NCI-H1694 treated with DMSO at 0.1 percent for 48 hours (cell line): Measurements from ENCODE around the gene AFG3L2.

ENCODE experiments used
- DNase-seq: peaks from one replicate; lab custom pipeline; 2025; lab: John Stamatoyannopoulos, UW

Gene AFG3L2

DNA sequence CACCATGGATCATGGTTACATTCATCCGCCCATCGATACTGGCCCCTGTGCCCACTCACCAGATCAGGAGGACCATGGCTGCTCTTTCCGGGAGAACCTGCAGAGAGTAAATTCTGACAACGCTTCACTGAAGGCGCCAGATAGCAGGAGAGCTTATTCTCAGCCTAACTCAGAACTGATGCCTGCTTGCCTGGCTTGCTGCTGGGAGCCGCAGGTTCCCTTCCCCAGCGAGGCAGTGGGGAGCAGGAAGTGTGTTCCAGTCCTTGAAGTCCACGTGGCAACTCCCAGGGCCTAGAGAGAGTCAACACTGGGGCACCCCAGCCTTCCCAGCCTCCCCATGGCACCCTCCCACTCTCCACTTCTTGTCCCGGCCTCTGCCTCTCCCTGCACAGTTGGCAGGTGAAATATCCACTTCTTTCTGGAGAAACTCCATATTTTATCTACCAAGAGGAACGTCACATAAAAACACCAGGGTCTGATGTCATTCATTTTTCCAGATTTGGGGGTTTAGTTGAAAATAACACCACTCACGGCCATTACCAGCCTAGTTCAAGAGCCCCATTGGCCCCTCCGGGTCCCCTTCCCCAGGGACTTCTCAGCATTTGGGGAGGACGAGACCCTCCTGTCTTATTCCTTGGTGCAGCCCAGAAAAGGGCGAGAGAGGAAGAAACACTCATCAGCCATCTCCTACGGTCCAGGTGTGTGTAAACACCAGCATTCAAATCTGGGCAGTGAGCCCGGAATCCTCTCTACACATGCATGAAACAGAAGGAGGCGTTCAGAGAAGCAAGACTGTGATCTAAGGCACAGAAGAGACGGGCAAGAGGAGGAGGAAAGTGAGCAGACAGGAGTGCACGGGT, 72.4 kb downstream of the AFG3L2 start:
- no peak for DNase-seq

DNA sequence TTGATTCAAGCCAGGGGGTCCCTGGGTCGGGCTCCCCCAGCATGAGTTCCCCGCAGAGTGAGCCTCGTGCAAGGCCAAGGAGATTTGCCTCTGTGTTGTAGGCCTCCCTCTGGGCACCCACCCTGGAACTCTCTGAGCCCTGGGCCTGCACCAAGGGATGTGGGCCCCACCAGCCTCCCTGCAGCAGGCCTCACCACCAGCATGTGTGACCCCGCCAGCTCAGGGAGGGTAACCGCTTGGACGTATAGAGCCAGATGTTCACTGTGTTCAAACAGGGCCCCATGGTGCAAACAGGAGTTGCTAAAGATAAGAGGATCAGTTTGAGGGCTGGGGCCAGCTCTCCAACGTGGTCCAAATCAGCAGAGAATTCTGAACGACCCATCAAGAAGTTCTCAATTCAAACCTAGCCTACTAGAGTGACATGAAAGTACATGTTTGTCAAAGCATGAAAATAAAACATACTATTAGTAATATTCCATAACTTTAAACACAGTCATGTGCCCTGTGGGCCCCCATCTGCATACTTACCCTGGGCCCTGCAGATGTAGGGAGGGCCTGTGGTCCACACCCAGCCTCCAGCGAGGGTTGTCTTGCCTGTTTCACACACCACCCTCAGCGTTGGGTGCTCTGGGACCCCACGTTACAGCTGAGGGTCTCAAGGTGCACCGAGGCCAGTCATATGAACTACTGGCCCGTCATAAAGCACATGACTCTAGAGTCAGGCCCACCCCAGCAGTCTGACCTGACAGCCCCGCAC, 74.5 kb downstream of the AFG3L2 start:
- DNase-seq = no peak

DNA sequence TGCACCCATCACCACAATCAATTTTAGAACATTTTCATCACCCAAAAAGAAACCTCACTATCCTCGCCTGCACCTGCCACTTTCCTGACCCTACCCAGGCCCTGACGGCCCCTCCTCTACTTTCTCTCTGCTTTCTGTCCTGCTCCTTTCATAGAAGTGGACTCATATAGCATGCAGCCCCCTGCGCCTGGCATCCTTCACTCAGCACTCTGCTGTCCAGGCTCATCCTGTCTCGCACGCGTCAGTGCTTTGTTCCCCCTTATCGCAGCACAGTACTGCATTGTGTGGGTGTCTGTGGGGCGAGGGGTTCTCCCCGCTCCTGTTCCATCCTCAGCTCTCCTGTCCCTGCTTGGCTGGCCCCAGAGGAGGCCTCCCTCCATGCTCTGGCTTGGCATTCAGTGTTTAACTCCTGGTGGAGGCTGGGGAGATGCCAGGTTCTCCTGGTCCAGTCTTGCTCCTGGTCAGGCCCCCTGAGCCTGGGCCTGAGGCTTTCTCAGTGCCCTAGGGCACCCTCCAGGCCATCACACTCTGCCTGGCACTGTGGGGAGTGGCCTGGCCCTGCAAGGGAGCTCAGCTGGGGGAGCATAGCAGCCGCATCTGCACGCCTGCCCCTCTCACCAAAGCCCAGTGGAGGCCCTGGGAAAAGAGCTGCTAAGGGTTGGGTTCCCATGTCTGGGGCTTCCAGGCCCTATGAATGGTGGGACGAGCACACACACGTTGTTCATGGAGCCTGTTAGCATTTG, 75.6 kb downstream of the AFG3L2 start:
- no peak for DNase-seq

DNA sequence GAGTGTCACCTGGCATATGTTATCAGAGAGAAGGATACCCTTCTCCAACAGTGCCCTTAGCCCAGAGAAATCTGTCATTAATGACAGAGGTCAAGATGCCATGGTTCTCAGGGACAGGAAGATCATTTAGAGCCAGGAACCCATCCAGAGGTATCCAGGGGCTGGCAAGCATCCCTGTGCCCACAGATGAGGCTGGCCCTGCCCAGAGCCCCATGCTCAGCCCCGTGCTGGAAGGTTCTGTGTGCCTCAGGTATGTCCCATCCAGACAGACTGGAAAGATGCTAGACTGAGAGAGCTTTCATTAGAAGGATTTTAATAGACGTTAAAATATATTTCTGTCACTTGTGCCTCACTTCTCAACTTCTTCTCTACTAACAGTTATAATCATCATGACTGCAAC, 77.2 kb downstream of the AFG3L2 start:
- no peak for DNase-seq

DNA sequence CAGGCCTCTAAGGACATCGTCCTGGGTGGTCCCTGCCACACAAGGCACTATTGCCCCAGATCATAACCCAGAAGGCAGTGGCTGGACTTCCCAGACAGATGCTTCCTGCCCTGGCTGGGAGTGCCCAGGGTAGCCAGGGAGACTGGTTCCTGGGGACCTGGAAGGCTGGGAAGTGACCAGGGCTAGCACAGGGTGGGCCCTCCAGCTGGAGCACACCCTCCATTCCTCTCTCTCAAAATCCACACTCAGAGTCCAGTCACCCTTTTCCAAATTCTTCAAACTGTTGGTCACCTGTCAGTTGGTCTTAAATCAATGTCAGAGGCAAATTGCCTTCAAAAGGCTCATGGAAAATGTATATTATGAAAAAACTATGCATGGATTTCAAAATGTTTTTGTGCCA, 80.6 kb downstream of the AFG3L2 start:
- no peak for DNase-seq

DNA sequence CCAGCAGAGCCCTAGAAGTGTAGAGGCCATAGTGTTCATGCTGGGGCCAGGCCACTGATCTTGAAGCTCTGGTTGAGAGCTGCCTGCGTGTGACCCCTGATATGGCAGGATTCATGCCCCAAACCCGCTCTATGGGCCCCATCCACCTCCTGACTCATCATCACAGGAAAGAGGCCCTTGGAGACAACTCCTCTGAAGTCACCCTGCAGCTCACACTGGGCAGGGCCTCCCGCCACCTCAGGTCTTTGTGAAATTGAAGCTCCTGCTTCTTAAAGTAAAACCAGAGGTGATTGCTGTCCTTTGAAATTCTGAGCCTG, 81.0 kb downstream of the AFG3L2 start:
- DNase-seq = no peak

DNA sequence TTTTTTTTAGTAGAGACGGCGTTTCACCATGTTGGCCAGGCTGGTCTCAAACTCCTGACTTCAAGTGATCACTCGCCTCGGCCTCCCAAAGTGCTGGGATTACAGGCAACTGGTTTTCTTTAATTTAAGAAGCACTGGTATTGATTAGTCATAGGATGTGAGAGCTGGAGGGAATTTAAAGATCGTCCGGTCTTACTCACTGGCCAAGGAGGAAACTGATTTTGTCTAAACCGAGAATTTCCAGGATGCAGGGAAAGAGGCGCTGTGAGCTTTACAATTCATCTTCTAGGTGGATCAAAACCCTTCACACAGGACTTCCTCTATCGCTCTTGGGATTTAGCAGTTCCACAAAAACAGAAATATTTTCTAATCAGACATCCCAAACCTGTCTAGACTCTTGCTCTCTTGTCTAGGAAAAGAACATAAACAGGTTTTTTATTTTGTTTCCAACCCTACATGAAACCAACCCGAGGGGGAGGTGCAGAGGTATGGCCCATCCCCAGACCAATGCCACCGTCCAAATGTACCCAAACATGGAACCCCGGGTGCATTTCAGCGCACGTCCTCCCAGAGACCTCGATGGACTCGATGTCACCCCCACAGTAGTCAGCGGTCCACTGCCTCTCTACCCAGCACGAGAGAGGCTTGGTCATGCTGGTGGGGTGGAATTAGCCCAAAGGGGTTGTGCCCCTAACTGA, 81.5 kb downstream of the AFG3L2 start:
- DNase-seq = no peak

DNA sequence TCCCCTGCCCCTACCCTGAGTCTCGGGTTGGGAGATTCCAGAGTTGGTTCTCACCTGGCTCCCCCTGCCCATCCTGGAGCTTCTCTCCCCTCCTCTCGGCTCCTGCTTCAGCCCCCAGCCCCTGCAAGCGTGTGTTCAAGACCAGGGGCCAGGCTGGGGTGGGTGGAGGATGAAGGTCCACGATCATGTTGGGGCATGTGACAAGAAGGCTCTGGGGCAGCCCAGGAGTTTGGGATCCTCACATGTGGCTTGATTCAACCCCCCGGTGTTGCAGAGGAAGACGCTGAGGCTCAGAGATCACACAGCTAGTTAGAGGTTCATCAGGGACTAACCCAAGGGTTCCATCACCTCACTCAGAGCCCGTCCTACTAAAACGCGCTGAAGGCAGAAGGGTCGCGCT, 83.2 kb downstream of the AFG3L2 start:
- no peak for DNase-seq

DNA sequence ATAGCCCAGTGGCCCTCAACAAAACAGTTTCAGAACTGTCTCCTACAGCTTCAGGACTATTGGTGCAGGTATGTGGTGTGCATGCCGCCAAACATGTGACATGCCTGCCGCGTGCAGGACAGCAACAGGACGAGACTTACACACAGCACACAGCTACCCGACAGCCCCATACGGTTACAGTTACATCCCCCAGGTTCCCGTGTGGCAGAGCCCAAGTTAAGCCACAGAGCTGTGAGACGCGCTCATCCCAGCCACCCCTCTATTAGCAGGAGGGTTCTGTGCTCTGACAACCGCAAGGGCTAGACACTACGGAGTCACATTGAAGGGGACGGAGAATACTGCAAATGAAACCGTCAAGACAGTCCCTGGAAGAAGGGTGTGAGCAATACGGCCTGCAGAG, 85.3 kb downstream of the AFG3L2 start:
- no peak for DNase-seq

DNA sequence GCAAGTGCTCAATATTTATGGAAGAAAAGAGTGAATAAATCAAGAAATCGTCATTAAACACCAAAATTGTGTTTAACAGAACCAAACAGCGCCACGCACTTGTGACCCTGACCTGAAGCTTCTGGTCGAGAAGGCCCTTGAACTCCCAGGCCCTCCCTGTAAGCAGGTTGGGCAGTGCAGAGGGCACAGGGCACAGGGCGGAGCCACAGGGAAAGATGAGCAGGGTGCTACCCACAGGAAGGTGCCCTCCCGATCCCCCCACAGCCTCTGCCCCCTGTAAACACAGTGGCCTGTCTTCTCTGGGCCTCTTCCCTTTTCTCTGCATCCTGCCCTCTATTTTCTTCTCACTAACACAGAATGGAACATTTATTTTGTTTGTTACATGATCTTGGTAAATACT, 85.9 kb downstream of the AFG3L2 start:
- no peak for DNase-seq

DNA sequence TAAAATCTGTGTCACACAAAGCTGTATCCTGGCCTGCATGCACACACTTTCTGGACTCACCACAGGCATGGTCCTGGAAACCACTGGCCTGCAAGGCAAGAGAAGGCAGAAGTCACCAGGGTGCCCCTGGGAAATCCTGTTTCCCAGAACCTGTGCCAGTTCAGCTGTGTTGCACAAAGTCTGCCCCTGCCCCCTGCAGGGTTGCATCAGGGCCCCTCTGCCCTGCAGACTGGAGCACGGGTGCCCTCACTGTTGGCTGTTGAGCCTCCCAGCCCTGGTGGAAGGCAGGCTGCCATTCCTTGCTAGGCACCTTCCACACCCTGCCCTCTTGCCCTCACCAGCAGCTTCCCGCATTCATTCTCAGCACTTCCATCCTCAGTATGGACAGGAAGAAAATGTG, 86.9 kb downstream of the AFG3L2 start:
- DNase-seq = no peak

DNA sequence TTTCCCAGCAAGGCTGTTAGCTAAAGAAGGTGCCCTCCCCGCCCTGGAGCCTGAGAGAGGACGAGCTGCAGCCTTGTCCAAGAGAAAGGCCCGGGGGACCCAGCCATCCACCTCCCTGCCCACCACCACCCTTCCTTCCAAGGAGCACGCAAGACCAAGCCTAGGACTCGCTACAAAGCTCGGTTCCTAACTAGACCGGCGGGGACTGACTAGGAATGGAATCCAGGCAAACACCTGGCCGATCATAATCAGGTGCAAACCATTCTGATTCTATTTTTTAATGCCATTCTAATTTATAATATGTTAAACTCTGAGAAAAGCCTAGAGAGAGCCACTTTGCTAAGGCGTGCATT, 88.6 kb downstream of the AFG3L2 start:
- DNase-seq = no peak

DNA sequence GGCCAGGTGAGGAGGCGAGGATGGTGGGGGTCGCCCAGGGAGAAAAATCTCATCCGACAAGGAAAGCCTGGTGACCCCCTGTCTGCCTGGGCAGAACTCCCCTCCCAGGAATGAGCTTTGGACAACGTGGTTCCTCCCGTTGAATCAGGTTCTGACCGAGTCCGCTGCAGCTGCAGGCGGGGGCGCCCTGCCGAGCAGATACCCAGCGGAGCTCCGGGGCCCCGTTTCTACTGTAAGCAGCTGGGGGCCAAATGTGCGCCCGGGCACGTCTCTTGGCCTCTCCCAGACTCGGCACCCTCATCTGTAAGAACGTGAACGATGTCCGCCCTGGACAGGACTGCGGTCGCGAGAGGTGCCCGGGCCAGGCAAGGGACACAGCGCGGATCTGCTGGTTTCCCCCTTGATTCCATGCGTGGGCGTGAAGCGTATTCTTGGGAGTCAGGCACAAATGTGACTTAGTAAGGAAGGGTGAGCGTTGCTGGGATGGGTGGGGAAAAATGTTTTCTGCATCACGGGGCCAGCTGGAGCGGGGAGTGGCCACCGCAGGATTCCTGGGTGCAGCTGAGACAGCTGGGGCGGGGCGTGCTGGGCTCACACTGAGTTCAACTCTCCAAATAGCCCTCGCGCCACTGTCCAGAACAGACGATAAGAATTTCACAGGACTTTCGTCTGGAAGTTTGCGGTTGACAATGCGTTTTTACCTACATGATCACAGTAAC, 89.2 kb downstream of the AFG3L2 start:
- DNase-seq = no peak

DNA sequence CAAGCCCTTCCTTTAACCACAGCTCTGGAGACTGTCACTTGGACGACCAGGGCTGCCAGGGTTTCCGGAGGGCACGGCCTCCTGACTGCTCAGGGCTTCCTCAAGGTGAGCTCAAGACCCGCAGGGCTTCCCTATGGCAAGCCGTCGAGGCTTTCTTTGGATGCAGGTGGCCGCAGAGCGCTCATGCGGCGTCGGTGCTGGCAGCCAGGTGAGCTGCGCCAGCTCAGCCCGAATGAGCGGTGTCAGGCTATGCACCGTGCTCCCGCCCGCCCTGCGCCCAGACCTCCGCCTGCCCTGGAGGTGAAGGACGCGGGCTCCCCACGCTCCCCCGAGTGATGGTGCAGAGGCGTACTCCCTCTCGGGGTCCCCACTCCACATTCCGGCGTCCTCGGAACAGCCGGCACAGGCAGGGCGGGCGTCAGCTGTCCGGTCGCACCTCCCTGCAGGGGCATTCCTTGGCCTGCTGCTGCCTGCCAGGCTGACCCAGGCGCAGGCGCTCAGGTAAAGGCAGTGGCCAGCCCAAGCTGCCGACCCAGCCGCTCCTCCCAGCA, 89.8 kb downstream of the AFG3L2 start:
- DNase-seq = no peak

DNA sequence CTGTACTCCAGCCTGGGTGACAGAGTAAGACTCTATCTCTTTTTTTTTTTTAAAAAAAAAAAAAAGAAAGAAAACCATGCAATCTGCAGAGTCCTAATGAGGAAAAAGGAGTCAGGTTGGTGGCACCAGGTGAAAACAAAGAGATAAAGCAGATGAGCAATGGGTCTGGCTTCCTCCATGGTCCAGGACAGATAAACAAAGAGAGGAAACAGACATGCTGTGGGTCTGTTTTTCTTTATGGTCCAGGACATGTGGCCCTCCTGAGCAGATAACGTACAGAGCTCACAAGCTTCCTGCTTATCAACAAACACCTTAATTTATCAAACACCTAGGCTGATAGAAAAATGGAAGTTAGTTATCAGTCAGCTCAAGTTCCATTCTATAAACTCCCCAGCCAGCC, 93.4 kb downstream of the AFG3L2 start:
- no peak for DNase-seq

DNA sequence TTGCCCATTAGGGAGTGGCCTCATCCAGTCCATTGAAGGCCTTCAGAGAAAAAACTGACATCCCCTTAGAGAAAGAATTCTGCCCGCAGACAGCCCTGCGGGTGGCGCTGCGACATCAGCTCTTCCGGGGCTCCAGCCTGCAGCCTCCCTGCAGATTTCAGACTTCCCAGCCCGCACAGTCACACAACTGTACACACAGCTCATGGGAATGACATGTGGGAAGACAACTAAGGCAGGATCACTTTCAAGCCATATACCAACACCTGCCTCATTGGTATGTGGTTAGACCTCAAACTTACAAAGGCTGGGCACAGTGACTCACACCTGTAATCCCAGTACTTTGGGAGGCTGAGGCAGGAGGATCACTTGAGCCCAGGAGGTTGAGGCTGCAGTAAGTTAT, 93.8 kb downstream of the AFG3L2 start:
- no peak for DNase-seq

DNA sequence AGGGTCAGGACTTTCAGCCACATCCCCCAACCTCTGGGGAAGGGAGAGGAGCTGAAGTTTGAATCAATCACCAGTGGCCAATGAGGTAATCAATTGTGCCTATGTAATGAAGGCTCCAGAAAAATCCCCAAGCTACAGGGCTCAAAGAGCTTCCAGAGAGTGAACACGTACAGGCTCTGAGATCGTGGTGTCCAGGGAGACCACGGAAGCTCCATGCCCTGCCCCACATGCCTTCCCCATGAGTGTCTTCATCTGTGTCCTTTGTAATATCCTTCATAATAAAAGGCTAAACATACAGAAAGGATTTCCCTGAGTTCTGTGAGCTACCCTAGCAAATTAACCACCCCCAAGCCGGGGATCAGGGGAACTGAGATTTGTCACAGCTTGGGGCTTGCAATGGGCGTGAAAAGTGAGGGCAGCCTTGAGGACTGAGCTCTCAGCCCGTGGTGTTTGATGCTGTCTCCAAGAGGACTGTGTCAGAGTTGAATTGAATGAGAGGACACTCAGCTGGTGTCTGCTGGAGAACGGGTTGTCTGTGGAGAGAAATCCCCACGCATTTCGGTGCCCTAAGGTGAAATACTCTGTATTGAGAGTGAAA, 94.5 kb downstream of the AFG3L2 start:
- no peak for DNase-seq

DNA sequence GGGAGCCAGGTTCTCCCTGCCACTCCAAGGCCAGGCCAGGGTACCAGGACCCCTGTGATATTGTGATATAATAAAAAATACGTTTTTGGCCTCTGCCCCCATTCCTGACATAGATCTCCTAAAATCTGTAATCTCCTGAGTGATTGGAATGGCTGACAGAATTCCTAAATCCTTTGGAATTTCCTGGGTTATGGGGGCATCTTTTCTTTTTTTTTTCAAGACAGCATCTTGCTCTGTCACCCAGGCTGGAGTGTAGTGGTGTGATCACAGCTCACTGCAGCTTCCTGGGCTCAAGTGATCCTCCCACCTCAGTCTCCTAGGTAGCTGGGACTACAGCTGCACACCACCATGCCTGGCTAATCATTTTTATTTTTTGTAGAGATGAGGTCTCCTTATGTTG, 95.2 kb downstream of the AFG3L2 start:
- no peak for DNase-seq

DNA sequence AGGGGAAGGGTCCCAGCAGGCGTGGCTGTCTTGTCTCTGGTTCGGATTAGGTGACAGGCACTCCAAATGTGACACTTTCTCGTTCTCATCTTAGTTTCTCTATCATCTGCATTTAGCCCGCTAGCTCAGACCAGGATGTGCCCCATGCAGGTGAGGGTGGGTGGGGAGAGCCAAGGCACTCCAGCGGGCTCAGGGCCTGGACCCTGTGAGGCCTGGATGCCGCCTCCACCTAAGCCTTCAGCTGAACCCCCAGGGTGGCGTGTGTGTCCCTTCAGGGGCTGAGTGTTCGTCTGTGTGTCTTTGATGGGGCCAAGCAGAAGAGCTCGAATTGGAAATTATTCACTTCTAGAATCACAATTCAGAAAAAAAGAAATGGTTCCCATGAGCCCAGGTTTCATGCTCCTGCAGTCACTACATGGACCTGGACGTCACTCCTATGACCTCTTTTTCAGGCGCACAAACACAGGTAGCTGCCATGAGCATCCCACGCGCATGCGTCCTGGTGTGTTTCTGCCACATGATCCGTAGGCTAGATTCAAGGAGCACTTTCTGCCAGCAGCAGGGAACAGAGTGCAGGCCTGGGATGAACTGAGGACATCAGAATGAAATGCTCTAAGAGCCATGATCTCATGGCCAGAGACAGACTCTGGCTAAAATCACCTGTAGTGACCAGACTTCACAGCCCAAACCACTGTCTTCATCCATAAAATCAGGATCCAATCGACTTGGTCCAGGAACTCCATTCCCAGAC, 97.1 kb downstream of the AFG3L2 start:
- no peak for DNase-seq
